ENCODE data around the gene API5.
A peak's percentile ranks its signal among the peaks of the same experiment; 100 is the strongest.
"Not testable (repeated sequence)": the region's sequence is repeated elsewhere in the genome, so short reads cannot be mapped to it uniquely, and the experiment has no call there.

Gene API5

DNA sequence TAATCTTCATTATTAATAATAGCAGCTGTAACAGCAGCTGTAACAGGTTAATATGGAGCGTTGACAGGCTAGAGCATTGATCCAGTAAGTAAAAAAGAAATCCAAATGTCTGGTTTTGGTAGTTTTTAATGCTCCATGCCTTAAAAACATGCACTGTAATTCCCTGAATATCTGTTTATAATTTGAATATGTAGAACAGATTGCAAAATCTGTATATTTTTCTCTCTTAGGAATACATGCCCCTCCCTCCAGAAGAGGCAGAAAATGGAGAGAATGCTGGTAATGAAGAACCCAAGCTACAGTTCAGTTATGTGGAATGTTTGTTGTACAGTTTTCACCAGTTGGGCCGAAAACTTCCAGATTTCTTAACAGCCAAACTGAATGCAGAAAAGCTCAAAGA is 16.7 kb downstream of the API5 start:
- Histone ChIP-seq H3K27me3 (replicated peaks in 2 of 5; ENCODE audit: control insufficient read depth in 4 of 5, insufficient read depth in 5 of 5, low read length in 4 of 5) (no peaks in the 10 kb centered on the region), H3K4me1 (ENCODE audit: control extremely low read depth in 1 of 4, control insufficient read depth in 4 of 4, insufficient read depth in 4 of 4, low read length in 3 of 4) (peaks cover 0 to 3% (median 0%) of the 10 kb centered on the region in 4 experiments), H3K4me3 (ENCODE audit: control insufficient read depth in 1 of 7, extremely low read depth in 1 of 7, insufficient read depth in 4 of 7, low read depth in 2 of 7, low read length in 6 of 7) (no peak overlapping the region), H3K36me3 (ENCODE audit: control insufficient read depth in 4 of 4, insufficient read depth in 4 of 4, low read length in 3 of 4) (peaks cover 44 to 96% (median 65%) of the 10 kb centered on the region in 4 experiments), H3K9me3 (ENCODE audit: control extremely low read depth in 1 of 5, control insufficient read depth in 4 of 5, insufficient read depth in 2 of 5, low read depth in 1 of 5, low read length in 4 of 5) (no peaks in the 10 kb centered on the region), H3K27ac (ENCODE audit: insufficient read depth in 1 of 2, low read depth in 1 of 2, low read length in 2 of 2, poor library complexity in 1 of 2, severe bottlenecking in 2 of 2) (no peak overlapping the region)
- DNase-seq, result no peak
- CTCF ChIA-PET, result interaction anchor here (0.7 to 1.5 kb wide), 5 partner anchors 17 to 90 kb away, joined by 3 to 4 read pairs (median 3); no protein-coding TSS in a partner anchor
- POLR2A ChIA-PET, result no interaction called here
- 100% methylated on average over 1 of the region's 2 CpGs for WGBS (ENCODE audit: insufficient coverage)

DNA sequence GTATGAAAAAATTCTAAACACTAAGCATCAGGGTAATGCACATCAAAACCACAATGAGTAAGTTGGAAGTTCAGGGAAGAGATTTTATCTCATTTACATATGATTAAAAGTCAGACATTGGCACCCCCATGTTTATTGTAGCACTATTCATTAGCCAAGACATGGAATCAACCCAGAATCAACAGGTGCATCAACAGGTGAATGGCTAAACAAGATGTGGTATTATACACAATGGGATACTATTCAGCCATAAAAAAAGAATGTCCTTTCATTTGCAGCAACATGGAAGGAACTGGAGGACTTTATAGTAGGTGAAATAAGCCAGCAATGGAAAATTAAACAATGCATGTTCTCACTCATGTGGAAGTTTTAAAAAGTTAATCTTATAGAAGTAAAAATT is 29.4 kb downstream of the API5 start:
- ChIA-PET CTCF (no interaction called here), POLR2A (no interaction called here)
- H3K27ac ChIP-seq (ENCODE audit: insufficient read depth in 1 of 2, low read depth in 1 of 2, low read length in 2 of 2, poor library complexity in 1 of 2, severe bottlenecking in 2 of 2), result no peak overlapping the region
- no peak for DNase-seq
- H3K9me3 ChIP-seq (ENCODE audit: control extremely low read depth in 1 of 5, control insufficient read depth in 4 of 5, insufficient read depth in 2 of 5, low read depth in 1 of 5, low read length in 4 of 5), result no peaks in the 10 kb centered on the region
- no peaks in the 10 kb centered on the region for H3K4me1 ChIP-seq (ENCODE audit: control extremely low read depth in 1 of 4, control insufficient read depth in 4 of 4, insufficient read depth in 4 of 4, low read length in 3 of 4)
- peaks cover 18 to 48% (median 33%) of the 10 kb centered on the region in 4 experiments for H3K36me3 ChIP-seq (ENCODE audit: control insufficient read depth in 4 of 4, insufficient read depth in 4 of 4, low read length in 3 of 4)
- H3K27me3 ChIP-seq (replicated peaks in 2 of 5; ENCODE audit: control insufficient read depth in 4 of 5, insufficient read depth in 5 of 5, low read length in 4 of 5), result no peaks in the 10 kb centered on the region
- H3K4me3 ChIP-seq (ENCODE audit: control insufficient read depth in 1 of 7, extremely low read depth in 1 of 7, insufficient read depth in 4 of 7, low read depth in 2 of 7, low read length in 6 of 7), result no peak overlapping the region

DNA sequence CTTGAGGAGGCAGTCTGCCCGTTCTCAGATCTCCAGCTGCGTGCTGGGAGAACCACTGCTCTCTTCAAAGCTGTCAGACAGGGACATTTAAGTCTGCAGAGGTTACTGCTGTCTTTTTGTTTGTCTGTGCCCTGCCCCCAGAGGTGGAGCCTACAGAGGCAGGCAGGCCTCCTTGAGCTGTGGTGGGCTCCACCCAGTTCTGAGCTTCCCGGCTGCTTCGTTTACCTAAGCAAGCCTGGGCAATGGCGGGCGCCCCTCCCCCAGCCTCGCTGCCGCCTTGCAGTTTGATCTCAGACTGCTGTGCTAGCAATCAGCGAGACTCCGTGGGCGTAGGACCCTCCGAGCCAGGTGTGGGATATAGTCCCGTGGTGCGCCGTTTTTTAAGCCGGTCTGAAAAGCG is 39.6 kb downstream of the API5 start:
- H3K4me3 ChIP-seq (ENCODE audit: control insufficient read depth in 1 of 7, extremely low read depth in 1 of 7, insufficient read depth in 4 of 7, low read depth in 2 of 7, low read length in 6 of 7); H3K36me3 ChIP-seq (ENCODE audit: control insufficient read depth in 4 of 4, insufficient read depth in 4 of 4, low read length in 3 of 4); H3K9me3 ChIP-seq (ENCODE audit: control extremely low read depth in 1 of 5, control insufficient read depth in 4 of 5, insufficient read depth in 2 of 5, low read depth in 1 of 5, low read length in 4 of 5); H3K27ac ChIP-seq (ENCODE audit: insufficient read depth in 1 of 2, low read depth in 1 of 2, low read length in 2 of 2, poor library complexity in 1 of 2, severe bottlenecking in 2 of 2); POLR2A ChIA-PET; CTCF ChIA-PET; DNase-seq; H3K27me3 ChIP-seq (replicated peaks in 2 of 5; ENCODE audit: control insufficient read depth in 4 of 5, insufficient read depth in 5 of 5, low read length in 4 of 5); H3K4me1 ChIP-seq (ENCODE audit: control extremely low read depth in 1 of 4, control insufficient read depth in 4 of 4, insufficient read depth in 4 of 4, low read length in 3 of 4): not testable (repeated sequence)
- no CpG with 5 or more reads among the region's 17 CpGs for WGBS (ENCODE audit: insufficient coverage)

DNA sequence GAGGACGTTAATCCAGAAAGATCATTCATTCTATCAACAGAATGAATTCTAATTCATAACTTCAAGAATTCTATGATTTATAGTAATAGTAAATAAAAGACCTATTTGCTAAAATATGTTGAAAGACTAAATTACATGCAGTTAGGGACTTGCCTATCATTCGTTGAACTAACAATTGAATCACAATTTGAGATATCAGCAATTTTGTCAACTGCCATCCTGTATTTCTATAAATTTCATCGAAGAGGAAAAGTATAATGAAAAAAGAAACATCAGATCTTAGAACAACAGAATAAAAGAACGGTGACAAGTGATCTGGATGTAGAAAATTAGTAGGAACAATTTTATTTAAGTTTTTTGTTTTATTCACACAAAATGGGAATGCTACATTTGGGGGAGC is 42.5 kb downstream of the API5 start:
- Histone ChIP-seq H3K36me3 (ENCODE audit: control insufficient read depth in 4 of 4, insufficient read depth in 4 of 4, low read length in 3 of 4) (no peaks in the 10 kb centered on the region), H3K4me3 (ENCODE audit: control insufficient read depth in 1 of 7, extremely low read depth in 1 of 7, insufficient read depth in 4 of 7, low read depth in 2 of 7, low read length in 6 of 7) (no peak overlapping the region), H3K4me1 (ENCODE audit: control extremely low read depth in 1 of 4, control insufficient read depth in 4 of 4, insufficient read depth in 4 of 4, low read length in 3 of 4) (peaks cover 6 to 8% (median 6%) of the 10 kb centered on the region in 4 experiments), H3K27ac (ENCODE audit: insufficient read depth in 1 of 2, low read depth in 1 of 2, low read length in 2 of 2, poor library complexity in 1 of 2, severe bottlenecking in 2 of 2) (no peak overlapping the region), H3K9me3 (ENCODE audit: control extremely low read depth in 1 of 5, control insufficient read depth in 4 of 5, insufficient read depth in 2 of 5, low read depth in 1 of 5, low read length in 4 of 5) (no peaks in the 10 kb centered on the region), H3K27me3 (replicated peaks in 2 of 5; ENCODE audit: control insufficient read depth in 4 of 5, insufficient read depth in 5 of 5, low read length in 4 of 5) (no peaks in the 10 kb centered on the region)
- POLR2A ChIA-PET, result no interaction called here
- CTCF ChIA-PET, result no interaction called here
- no CpG with 5 or more reads among the region's 4 CpGs for WGBS (ENCODE audit: insufficient coverage)
- no peak for DNase-seq

DNA sequence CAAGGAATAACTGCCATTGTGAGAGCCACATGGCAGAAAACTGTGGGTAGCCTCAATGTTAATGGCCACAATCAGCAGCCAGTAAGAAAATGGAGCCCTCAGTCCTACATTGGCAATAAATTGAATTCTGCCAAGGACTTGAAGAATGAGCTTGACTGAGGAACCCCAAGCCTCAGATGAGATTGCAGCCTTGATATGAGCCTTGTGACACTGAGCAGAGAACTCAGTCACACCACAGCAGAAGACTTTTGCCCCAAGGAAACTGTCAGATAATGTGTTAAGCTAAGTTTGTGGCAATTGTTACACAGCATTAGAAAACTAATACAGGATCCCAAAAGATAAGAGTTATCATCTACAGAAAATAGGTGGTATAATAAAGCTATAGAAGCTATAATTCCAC is 44.5 kb downstream of the API5 start:
- CTCF ChIA-PET, result interaction anchor here (1.2 kb wide), 1 partner anchor 18 kb away, joined by 3 read pairs; no protein-coding TSS in a partner anchor
- POLR2A ChIA-PET, result no interaction called here
- H3K4me1 ChIP-seq (ENCODE audit: control extremely low read depth in 1 of 4, control insufficient read depth in 4 of 4, insufficient read depth in 4 of 4, low read length in 3 of 4), result peaks cover 15 to 26% (median 22%) of the 10 kb centered on the region in 4 experiments
- H3K9me3 ChIP-seq (ENCODE audit: control extremely low read depth in 1 of 5, control insufficient read depth in 4 of 5, insufficient read depth in 2 of 5, low read depth in 1 of 5, low read length in 4 of 5), result no peaks in the 10 kb centered on the region
- H3K4me3 ChIP-seq (ENCODE audit: control insufficient read depth in 1 of 7, extremely low read depth in 1 of 7, insufficient read depth in 4 of 7, low read depth in 2 of 7, low read length in 6 of 7), result no peak overlapping the region
- H3K27ac ChIP-seq (ENCODE audit: insufficient read depth in 1 of 2, low read depth in 1 of 2, low read length in 2 of 2, poor library complexity in 1 of 2, severe bottlenecking in 2 of 2), result no peak overlapping the region
- H3K27me3 ChIP-seq (replicated peaks in 2 of 5; ENCODE audit: control insufficient read depth in 4 of 5, insufficient read depth in 5 of 5, low read length in 4 of 5), result no peaks in the 10 kb centered on the region
- no peak for DNase-seq
- no peaks in the 10 kb centered on the region for H3K36me3 ChIP-seq (ENCODE audit: control insufficient read depth in 4 of 4, insufficient read depth in 4 of 4, low read length in 3 of 4)

DNA sequence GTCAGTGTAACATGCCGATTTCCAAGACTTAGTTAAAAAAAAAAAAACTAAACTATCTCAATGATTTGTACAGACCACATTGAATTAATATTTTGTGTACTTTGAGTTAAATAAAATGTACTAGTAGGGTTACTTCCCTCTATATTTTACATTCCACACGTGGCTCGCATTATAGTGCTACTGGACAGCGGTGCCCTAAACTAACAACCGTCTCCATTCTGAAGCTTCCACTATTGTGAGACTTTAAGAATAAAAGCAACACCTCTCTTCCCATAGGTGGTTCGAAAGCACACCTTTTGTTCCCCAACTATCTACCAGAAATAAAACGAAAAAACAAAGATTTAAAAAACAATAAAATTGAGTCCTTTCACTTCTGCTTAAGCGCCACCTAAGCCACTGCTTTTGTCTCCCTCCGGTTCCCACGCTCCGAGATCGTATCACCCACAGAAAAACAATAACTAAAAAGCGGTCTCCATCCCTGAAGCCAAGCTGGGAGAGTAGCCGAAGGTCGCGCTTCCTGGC is 46.5 kb downstream of the API5 start:
- 2% methylated on average over 8 of the region's 16 CpGs for WGBS (ENCODE audit: insufficient coverage)
- peak overlapping the region; percentile 85 to 97 (median 94) for H3K4me3 ChIP-seq (ENCODE audit: control insufficient read depth in 1 of 7, extremely low read depth in 1 of 7, insufficient read depth in 4 of 7, low read depth in 2 of 7, low read length in 6 of 7)
- H3K4me1 ChIP-seq (ENCODE audit: control extremely low read depth in 1 of 4, control insufficient read depth in 4 of 4, insufficient read depth in 4 of 4, low read length in 3 of 4), result peaks cover 15 to 26% (median 22%) of the 10 kb centered on the region in 4 experiments
- CTCF ChIA-PET, result interaction anchor here (0.7 to 1.7 kb wide), 5 partner anchors 8 to 46 kb away, joined by 3 to 9 read pairs (median 4); partner anchors contain the start of gene API5
- H3K9me3 ChIP-seq (ENCODE audit: control extremely low read depth in 1 of 5, control insufficient read depth in 4 of 5, insufficient read depth in 2 of 5, low read depth in 1 of 5, low read length in 4 of 5), result no peaks in the 10 kb centered on the region
- H3K27ac ChIP-seq (ENCODE audit: insufficient read depth in 1 of 2, low read depth in 1 of 2, low read length in 2 of 2, poor library complexity in 1 of 2, severe bottlenecking in 2 of 2), result peak overlapping the region; percentile 84 to 95
- POLR2A ChIA-PET, result interaction anchor here (1.0 to 3.2 kb wide), 4 partner anchors 9 to 46 kb away, joined by 4 to 8 read pairs (median 6); partner anchors contain the start of gene API5
- H3K36me3 ChIP-seq (ENCODE audit: control insufficient read depth in 4 of 4, insufficient read depth in 4 of 4, low read length in 3 of 4), result peaks cover 0 to 9% (median 4%) of the 10 kb centered on the region in 4 experiments
- DNase-seq, result no peak
- no peaks in the 10 kb centered on the region for H3K27me3 ChIP-seq (replicated peaks in 2 of 5; ENCODE audit: control insufficient read depth in 4 of 5, insufficient read depth in 5 of 5, low read length in 4 of 5)

DNA sequence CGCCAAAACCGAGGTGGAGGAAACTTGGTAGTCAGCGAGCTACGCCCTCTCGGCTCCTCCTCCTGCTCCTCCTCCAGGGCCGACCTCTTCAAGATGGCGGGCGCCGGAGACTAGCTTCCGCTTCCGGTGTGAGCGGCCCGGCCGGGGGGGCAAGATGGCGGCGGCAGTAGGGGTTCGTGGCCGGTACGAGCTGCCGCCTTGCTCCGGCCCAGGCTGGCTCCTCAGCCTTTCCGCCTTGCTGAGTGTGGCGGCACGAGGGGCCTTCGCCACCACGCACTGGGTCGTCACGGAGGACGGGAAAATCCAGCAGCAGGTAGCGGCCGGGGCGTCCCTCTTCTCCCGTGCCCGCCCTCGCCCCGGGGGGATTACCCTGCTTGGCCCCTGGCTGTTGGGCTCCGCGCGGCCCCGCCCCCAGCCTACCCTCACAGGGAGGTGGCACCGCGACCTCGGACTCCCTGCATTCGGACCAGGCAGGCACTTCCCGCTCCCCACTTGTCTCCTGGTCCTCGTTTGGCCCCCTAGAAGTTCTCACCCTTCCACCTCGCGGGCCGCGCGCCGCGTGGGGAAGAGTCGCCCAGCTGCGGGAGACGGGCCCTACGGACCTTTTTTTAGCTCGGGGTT is 47.1 kb downstream of the API5 start, which contains the start of gene TTC17:
TSS of gene TTC17 (plus strand) at position 120 of the 621 bp plus-strand sequence. CDS start at position 155, 35 bp downstream.
- ChIA-PET CTCF (interaction anchor here (0.7 to 1.7 kb wide), 4 partner anchors 8 to 47 kb away, joined by 3 to 9 read pairs (median 4); partner anchors contain the start of gene API5), POLR2A (interaction anchor here (1.0 to 3.2 kb wide), 4 partner anchors 9 to 47 kb away, joined by 4 to 8 read pairs (median 6); partner anchors contain the start of gene API5)
- Histone ChIP-seq H3K4me1 (ENCODE audit: control extremely low read depth in 1 of 4, control insufficient read depth in 4 of 4, insufficient read depth in 4 of 4, low read length in 3 of 4) (peaks cover 15 to 26% (median 22%) of the 10 kb centered on the region in 4 experiments), H3K4me3 (ENCODE audit: control insufficient read depth in 1 of 7, extremely low read depth in 1 of 7, insufficient read depth in 4 of 7, low read depth in 2 of 7, low read length in 6 of 7) (peak within 1 kb of the TSS; percentile 85 to 97 (median 94)), H3K36me3 (ENCODE audit: control insufficient read depth in 4 of 4, insufficient read depth in 4 of 4, low read length in 3 of 4) (peaks cover 0 to 13% (median 5%) of the 10 kb centered on the region in 4 experiments), H3K27me3 (replicated peaks in 2 of 5; ENCODE audit: control insufficient read depth in 4 of 5, insufficient read depth in 5 of 5, low read length in 4 of 5) (no peaks in the 10 kb centered on the region), H3K9me3 (ENCODE audit: control extremely low read depth in 1 of 5, control insufficient read depth in 4 of 5, insufficient read depth in 2 of 5, low read depth in 1 of 5, low read length in 4 of 5) (no peaks in the 10 kb centered on the region), H3K27ac (ENCODE audit: insufficient read depth in 1 of 2, low read depth in 1 of 2, low read length in 2 of 2, poor library complexity in 1 of 2, severe bottlenecking in 2 of 2) (peak within 1 kb of the TSS; percentile 84 to 95)
- peak; percentile 93 to 96 (median 95) for DNase-seq
- under 1% methylated on average over 57 of the region's 58 CpGs for WGBS (ENCODE audit: insufficient coverage)

All from common myeloid progenitor, CD34-positive (primary cell).